ENCODE data around the gene ZNF438.
"Not testable (repeated sequence)": the region's sequence is repeated elsewhere in the genome, so short reads cannot be mapped to it uniquely, and the experiment has no call there.

ZNF438 gene

DNA sequence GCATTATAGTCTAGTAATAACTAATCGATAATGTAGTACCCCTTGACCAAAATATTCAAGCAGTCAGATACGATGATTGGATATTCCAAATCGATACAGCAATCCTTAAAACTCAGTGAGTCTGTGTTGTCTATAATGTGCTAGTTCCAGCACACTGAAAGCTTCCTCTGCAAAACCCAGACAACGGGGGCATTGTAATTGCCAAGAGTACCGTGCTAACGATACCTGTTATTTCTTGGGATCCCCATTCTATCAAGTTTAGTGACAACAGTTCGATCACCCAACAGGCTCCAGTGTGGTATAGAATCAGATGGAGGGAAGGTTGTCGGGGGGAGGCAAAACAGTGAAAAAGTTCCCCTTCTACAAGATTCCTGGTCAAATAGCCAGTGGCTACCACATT lies 865 bp downstream of the ZNF438 start:
- Histone ChIP-seq H3K27ac (ENCODE audit: low read depth, low read length) (peak overlapping the region; percentile 96), H3K79me2 (ENCODE audit: control insufficient read depth, insufficient read depth, low read length, unreplicated experiment) (peaks cover 11% of the 10 kb centered on the region), H3K4me1 (ENCODE audit: control insufficient read depth, insufficient read depth, low read length, unreplicated experiment) (peaks cover 36% of the 10 kb centered on the region), H2AFZ (ENCODE audit: low read length, unreplicated experiment) (peak overlapping the region; percentile 77), H3K27me3 (ENCODE audit: insufficient read depth, low read length) (no peaks in the 10 kb centered on the region), H3K4me3 (ENCODE audit: low read depth, low read length) (peak overlapping the region; percentile 82), H3K36me3 (ENCODE audit: insufficient read depth, low read length) (no peaks in the 10 kb centered on the region)

DNA sequence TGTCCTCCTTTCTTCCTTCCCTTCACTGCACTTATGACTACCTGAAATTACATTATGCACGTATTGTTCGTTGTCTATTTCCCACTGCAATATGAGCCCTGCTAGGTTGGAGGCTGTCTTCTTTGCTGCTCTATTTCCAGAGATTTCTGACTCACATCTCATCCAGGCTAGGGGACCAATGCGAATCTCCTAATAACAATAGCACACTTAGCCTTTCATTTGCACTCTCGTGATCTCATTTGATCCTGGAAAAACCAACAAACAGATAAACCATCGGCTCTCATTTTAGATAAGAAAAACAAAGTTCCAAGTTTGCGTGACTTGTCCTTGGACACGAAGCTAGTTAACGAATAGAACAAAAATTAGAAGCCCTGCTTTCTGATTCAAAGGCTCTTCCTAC lies 1.4 kb downstream of the ZNF438 start:
- H2AFZ ChIP-seq (ENCODE audit: low read length, unreplicated experiment) = peak overlapping the region; percentile 26
- H3K4me1 ChIP-seq (ENCODE audit: control insufficient read depth, insufficient read depth, low read length, unreplicated experiment) = peaks cover 31% of the 10 kb centered on the region
- H3K79me2 ChIP-seq (ENCODE audit: control insufficient read depth, insufficient read depth, low read length, unreplicated experiment) = peaks cover 13% of the 10 kb centered on the region

DNA sequence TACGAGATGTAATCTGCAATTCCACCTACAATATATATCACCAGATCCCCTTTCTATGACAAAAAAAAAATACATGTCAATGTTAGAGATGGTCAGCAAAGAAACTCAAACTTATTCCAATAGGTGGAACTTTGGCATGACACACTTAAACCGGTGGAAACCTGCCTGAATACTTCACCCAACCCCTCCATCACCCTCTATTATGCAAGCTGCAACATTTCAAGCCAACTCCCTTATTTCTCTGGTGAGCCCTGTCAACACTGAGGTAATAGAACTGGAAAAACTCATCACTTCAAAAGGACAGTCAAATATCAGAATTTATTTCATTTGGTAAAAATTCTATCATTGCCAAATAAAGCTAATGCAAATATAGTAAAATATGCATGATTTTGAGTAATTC lies 3.6 kb downstream of the ZNF438 start:
- Histone ChIP-seq H3K79me2 (ENCODE audit: control insufficient read depth, insufficient read depth, low read length, unreplicated experiment) (peaks cover 20% of the 10 kb centered on the region), H2AFZ (ENCODE audit: low read length, unreplicated experiment) (no peak overlapping the region), H3K36me3 (ENCODE audit: insufficient read depth, low read length) (no peaks in the 10 kb centered on the region), H3K4me1 (ENCODE audit: control insufficient read depth, insufficient read depth, low read length, unreplicated experiment) (peaks cover 11% of the 10 kb centered on the region), H3K4me3 (ENCODE audit: low read depth, low read length) (no peak overlapping the region), H3K27me3 (ENCODE audit: insufficient read depth, low read length) (no peaks in the 10 kb centered on the region), H3K27ac (ENCODE audit: low read depth, low read length) (no peak overlapping the region)

More for the DNA sequence above, 1.4 kb downstream of the ZNF438 start:
- no peaks in the 10 kb centered on the region for H3K27me3 ChIP-seq (ENCODE audit: insufficient read depth, low read length)
- peak overlapping the region; percentile 82; the same call in 1 of the 2 replicates for H3K4me3 ChIP-seq (ENCODE audit: low read depth, low read length)
- H3K27ac ChIP-seq (ENCODE audit: low read depth, low read length) = no peak overlapping the region
- H3K36me3 ChIP-seq (ENCODE audit: insufficient read depth, low read length) = no peaks in the 10 kb centered on the region

DNA sequence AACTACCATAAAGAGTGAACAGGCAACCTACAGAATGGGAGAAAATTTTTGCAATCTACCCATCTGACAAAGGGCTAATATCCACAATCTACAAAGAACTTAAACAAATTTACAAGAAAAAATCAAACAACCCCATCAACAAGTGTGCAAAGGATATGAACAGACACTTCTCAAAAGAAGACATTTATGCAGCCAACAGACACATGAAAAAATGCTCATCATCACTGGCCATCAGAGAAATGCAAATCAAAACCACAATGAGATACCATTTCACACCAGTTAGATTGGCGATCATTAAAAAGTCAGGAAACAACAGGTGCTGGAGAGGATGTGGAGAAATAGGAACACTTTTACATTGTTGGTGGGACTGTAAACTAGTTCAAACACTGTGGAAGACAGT lies 5.4 kb downstream of the ZNF438 start:
- not testable (repeated sequence) for H3K36me3 ChIP-seq (ENCODE audit: insufficient read depth, low read length); H3K4me3 ChIP-seq (ENCODE audit: low read depth, low read length); H2AFZ ChIP-seq (ENCODE audit: low read length, unreplicated experiment); H3K27me3 ChIP-seq (ENCODE audit: insufficient read depth, low read length); H3K4me1 ChIP-seq (ENCODE audit: control insufficient read depth, insufficient read depth, low read length, unreplicated experiment); H3K27ac ChIP-seq (ENCODE audit: low read depth, low read length)
- H3K79me2 ChIP-seq (ENCODE audit: control insufficient read depth, insufficient read depth, low read length, unreplicated experiment) = peaks cover 23% of the 10 kb centered on the region

DNA sequence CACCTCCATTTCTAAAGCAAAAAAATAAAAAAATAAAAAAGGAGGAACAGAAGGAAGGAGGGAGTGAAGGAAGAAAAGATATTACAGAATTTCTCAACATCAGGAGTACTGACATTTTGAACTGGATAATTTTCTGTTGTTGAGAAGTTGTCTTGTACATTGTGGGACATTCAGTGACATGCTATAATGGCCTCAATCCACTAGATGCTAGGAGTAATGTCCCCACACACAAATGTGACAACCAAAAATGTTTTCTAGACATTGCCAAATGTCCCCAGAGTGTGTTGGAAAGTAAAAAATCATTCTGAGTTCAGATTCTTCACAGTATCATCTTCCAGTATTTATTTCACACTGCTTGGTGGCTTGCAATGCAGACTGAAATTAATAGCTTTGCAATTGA lies 6.5 kb downstream of the ZNF438 start:
- H3K79me2 ChIP-seq (ENCODE audit: control insufficient read depth, insufficient read depth, low read length, unreplicated experiment) = peaks cover 18% of the 10 kb centered on the region

DNA sequence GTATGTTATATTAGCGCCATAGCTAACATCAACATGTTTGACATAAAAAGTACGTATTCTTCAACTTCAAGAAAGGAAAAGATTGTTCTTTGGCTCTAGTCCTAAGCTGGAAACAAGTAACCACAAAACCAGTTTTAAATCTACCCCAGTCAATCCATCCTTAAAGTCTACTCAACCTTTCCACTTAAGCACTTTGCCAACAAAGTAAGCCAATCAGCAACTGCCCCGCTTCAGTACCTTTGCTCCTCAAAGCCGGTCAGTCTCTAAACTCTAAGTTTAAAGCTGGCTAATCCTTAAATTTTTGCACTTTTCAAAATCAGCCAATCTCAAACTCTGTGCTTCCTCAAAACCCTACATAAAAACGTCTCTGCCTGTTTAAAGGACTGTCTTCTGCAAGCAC lies 8.1 kb downstream of the ZNF438 start:
- Histone ChIP-seq H3K79me2 (ENCODE audit: control insufficient read depth, insufficient read depth, low read length, unreplicated experiment) (peaks cover 18% of the 10 kb centered on the region), H3K4me3 (ENCODE audit: low read depth, low read length) (no peak overlapping the region), H3K4me1 (ENCODE audit: control insufficient read depth, insufficient read depth, low read length, unreplicated experiment) (no peaks in the 10 kb centered on the region), H2AFZ (ENCODE audit: low read length, unreplicated experiment) (no peak overlapping the region), H3K27ac (ENCODE audit: low read depth, low read length) (no peak overlapping the region), H3K27me3 (ENCODE audit: insufficient read depth, low read length) (no peaks in the 10 kb centered on the region), H3K36me3 (ENCODE audit: insufficient read depth, low read length) (no peaks in the 10 kb centered on the region)

More for the DNA sequence above, 6.5 kb downstream of the ZNF438 start:
- no peaks in the 10 kb centered on the region for H3K4me1 ChIP-seq (ENCODE audit: control insufficient read depth, insufficient read depth, low read length, unreplicated experiment)
- no peaks in the 10 kb centered on the region for H3K27me3 ChIP-seq (ENCODE audit: insufficient read depth, low read length)
- H3K27ac ChIP-seq (ENCODE audit: low read depth, low read length) = no peak overlapping the region
- no peak overlapping the region for H2AFZ ChIP-seq (ENCODE audit: low read length, unreplicated experiment)
- no peaks in the 10 kb centered on the region for H3K36me3 ChIP-seq (ENCODE audit: insufficient read depth, low read length)
- H3K4me3 ChIP-seq (ENCODE audit: low read depth, low read length) = no peak overlapping the region

DNA sequence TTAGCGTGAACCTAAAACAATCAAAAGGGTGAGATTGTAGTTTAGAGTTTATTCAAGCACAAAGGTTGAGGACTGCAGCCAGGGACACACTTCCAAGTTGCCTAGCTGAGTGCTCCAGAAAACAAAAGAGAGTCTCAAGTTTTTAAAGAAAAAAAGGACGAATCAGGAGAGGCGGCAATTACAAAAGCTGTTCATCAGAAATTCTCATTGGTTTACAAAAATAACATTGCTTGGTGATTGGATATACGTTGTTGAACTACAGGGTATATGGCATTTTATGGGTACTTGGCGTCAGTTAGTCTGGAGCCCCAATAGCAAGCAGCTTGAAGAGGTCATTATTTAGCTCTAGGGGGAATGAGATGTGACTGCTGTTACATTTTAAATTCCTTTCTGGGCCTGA lies 11.5 kb downstream of the ZNF438 start:
- H3K27me3 ChIP-seq (ENCODE audit: insufficient read depth, low read length) = no peaks in the 10 kb centered on the region
- no peak overlapping the region for H2AFZ ChIP-seq (ENCODE audit: low read length, unreplicated experiment)
- no peaks in the 10 kb centered on the region for H3K36me3 ChIP-seq (ENCODE audit: insufficient read depth, low read length)
- peaks cover 12% of the 10 kb centered on the region for H3K79me2 ChIP-seq (ENCODE audit: control insufficient read depth, insufficient read depth, low read length, unreplicated experiment)
- no peak overlapping the region for H3K4me3 ChIP-seq (ENCODE audit: low read depth, low read length)
- no peaks in the 10 kb centered on the region for H3K4me1 ChIP-seq (ENCODE audit: control insufficient read depth, insufficient read depth, low read length, unreplicated experiment)
- no peak overlapping the region for H3K27ac ChIP-seq (ENCODE audit: low read depth, low read length)

DNA sequence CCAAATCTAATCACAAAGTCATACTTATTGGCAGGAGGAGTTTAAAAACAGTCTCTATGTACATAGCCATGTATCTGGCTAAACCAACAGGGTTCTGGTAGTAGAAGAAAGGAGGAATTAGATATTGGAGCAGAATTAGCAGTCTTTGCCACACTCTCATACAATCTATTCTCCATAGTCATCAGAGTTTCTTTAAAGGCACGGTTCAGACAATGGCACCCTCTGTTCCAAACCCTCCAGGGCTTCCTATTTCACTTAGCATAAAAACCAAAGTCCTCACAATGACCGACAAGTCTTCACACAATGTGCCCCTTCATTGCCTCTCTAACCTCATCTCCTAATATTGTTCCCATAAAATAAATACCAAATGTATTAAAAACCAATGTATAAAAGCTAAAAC lies 12.7 kb downstream of the ZNF438 start:
- no peaks in the 10 kb centered on the region for H3K4me1 ChIP-seq (ENCODE audit: control insufficient read depth, insufficient read depth, low read length, unreplicated experiment)
- H3K36me3 ChIP-seq (ENCODE audit: insufficient read depth, low read length) = no peaks in the 10 kb centered on the region
- no peaks in the 10 kb centered on the region for H3K27me3 ChIP-seq (ENCODE audit: insufficient read depth, low read length)
- no peak overlapping the region for H3K4me3 ChIP-seq (ENCODE audit: low read depth, low read length)
- H3K79me2 ChIP-seq (ENCODE audit: control insufficient read depth, insufficient read depth, low read length, unreplicated experiment) = peaks cover 11% of the 10 kb centered on the region
- no peak overlapping the region for H2AFZ ChIP-seq (ENCODE audit: low read length, unreplicated experiment)
- H3K27ac ChIP-seq (ENCODE audit: low read depth, low read length) = no peak overlapping the region

DNA sequence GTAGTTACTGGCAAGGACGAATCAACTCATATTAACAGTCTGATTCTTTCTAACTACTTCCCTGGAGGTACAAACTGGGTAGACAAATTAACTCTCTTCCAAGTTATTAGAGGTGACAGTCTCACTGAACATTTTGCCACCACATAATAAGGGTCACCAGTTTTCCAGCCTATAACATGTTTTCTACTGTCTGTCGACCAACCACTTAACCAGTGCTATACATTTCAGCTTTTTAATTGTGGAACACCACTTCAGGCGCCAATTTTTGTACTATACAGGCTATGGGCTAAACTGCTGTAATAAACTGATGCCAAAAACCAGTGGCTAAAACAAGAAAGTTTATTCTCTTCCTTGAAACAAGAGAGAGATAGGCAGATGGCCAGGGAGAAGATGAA lies 13.3 kb downstream of the ZNF438 start:
- no peaks in the 10 kb centered on the region for H3K36me3 ChIP-seq (ENCODE audit: insufficient read depth, low read length)
- no peak overlapping the region for H2AFZ ChIP-seq (ENCODE audit: low read length, unreplicated experiment)
- no peak overlapping the region for H3K4me3 ChIP-seq (ENCODE audit: low read depth, low read length)
- peaks cover 5% of the 10 kb centered on the region for H3K79me2 ChIP-seq (ENCODE audit: control insufficient read depth, insufficient read depth, low read length, unreplicated experiment)
- no peaks in the 10 kb centered on the region for H3K4me1 ChIP-seq (ENCODE audit: control insufficient read depth, insufficient read depth, low read length, unreplicated experiment)
- H3K27ac ChIP-seq (ENCODE audit: low read depth, low read length) = no peak overlapping the region
- H3K27me3 ChIP-seq (ENCODE audit: insufficient read depth, low read length) = no peaks in the 10 kb centered on the region

DNA sequence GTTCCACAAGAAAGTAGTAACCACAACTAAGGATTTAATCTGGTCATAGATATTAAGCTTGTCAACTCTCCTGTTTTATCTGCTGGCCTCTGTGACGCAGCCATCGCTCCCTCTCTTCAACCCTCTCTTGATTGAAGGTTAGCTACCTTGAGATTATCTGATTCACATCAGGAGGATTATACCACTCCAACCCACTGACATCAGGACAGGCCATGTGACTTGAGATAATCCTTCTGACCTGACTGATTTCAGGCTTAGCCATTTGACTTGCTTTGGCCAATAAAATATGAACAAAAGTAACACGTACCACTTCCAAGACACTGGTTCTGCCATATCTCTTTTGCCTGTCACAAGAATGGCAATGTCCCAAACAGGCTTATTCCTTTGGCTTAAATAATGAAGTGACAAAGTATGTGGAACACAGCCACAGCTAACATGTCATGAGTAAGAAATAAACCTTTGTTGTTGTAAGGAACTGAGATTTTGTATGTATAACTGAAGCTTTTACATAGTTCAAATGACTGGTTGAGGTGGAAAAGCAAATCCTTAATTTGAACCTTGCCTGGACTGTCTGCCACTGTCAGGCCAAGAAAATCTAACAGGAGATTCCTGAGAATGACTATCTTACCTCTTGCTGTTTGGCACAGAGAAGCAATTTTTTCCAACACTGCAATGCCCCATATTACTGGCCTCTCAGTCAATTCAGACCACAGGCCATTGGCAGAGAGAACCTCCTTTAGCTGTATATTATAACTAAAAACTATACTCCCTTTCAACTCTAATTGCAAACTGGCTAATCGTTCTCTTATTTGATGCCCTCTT lies 13.9 kb downstream of the ZNF438 start:
- no peak overlapping the region for H2AFZ ChIP-seq (ENCODE audit: low read length, unreplicated experiment)
- H3K27me3 ChIP-seq (ENCODE audit: insufficient read depth, low read length) = no peaks in the 10 kb centered on the region
- no peak overlapping the region for H3K4me3 ChIP-seq (ENCODE audit: low read depth, low read length)
- H3K79me2 ChIP-seq (ENCODE audit: control insufficient read depth, insufficient read depth, low read length, unreplicated experiment) = peaks cover 5% of the 10 kb centered on the region
- no peaks in the 10 kb centered on the region for H3K36me3 ChIP-seq (ENCODE audit: insufficient read depth, low read length)
- no peak overlapping the region for H3K27ac ChIP-seq (ENCODE audit: low read depth, low read length)
- no peaks in the 10 kb centered on the region for H3K4me1 ChIP-seq (ENCODE audit: control insufficient read depth, insufficient read depth, low read length, unreplicated experiment)

DNA sequence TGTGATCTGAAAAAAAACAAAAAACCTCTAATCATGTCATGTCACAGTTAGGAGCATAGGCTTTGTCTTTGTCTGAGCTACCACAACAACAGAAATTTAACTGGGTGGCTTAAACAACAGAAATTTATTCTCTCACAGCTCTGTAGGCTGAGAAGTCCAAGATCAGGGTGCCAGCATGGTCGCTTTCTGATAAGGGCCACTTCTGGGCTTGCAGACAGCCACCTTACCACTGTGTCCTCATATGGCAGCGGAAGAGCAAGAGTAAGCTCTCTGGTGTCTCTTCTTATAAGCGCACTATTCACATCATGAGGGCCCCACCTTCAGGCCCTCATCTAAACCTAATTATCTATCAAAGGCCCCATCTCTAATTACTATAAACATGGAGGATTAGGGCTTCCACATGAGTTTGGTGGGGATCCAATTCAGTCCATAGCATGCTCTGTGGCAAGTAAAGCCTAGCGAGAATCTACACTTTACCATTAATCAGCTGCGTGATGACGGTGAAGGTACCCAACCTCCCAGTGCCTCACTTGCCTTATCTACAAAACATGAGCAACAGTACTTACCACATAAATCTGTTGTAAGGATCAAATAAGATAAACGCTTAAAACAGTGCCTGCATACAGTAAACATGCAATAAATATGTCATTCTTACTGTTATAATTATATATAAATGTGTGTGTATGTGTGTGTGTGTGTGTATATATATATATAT lies 17.3 kb downstream of the ZNF438 start:
- no peaks in the 10 kb centered on the region for H3K27me3 ChIP-seq (ENCODE audit: insufficient read depth, low read length)
- no peak overlapping the region for H3K27ac ChIP-seq (ENCODE audit: low read depth, low read length)
- H3K36me3 ChIP-seq (ENCODE audit: insufficient read depth, low read length) = no peaks in the 10 kb centered on the region; the same call in 1 of the 2 replicates
- H2AFZ ChIP-seq (ENCODE audit: low read length, unreplicated experiment) = no peak overlapping the region
- no peaks in the 10 kb centered on the region for H3K79me2 ChIP-seq (ENCODE audit: control insufficient read depth, insufficient read depth, low read length, unreplicated experiment)
- H3K4me3 ChIP-seq (ENCODE audit: low read depth, low read length) = no peak overlapping the region
- H3K4me1 ChIP-seq (ENCODE audit: control insufficient read depth, insufficient read depth, low read length, unreplicated experiment) = peaks cover 17% of the 10 kb centered on the region
